HepG2 (cell line): ENCODE results near the gene VAPA. TPM values are rescaled to one million over a fixed set of nuclear protein-coding genes. Genes with fewer than 3 reads are reported as not detected.
A peak's percentile ranks its signal among the peaks of the same experiment; 100 is the strongest.

Experiments
- ADNP ChIP-seq: sonication (generic); formaldehyde crosslinking; IDR thresholded peaks from 2 replicates; pipeline ENCODE4 v1.4.0; 2020; ENCODE audit warnings: missing genetic modification reagents
- DPF2 ChIP-seq: sonication (generic); formaldehyde crosslinking; IDR thresholded peaks from 2 replicates; pipeline ENCODE4 v1.4.0; 2020; ENCODE audit warnings: mild to moderate bottlenecking, low read depth, missing genetic modification reagents, borderline replicate concordance
- ETV5 ChIP-seq: IDR thresholded peaks from 2 replicates; pipeline ENCODE4 v1.6.1; 2018; ENCODE audit warnings: missing biosample characterization, missing genetic modification reagents, inconsistent platforms, borderline replicate concordance
- GATAD2A ChIP-seq: IDR thresholded peaks from 2 replicates; pipeline ENCODE4 v1.6.1; 2016
- HNRNPLL ChIP-seq: fragments of 200-400 bp; formaldehyde crosslinking; IDR thresholded peaks from 2 replicates; pipeline ENCODE4 v1.6.1; 2017; ENCODE audit warnings: mild to moderate bottlenecking, low read depth, low read length; ENCODE audit not compliant: poor library complexity, severe bottlenecking
- NAIF1 ChIP-seq: sonication (generic); formaldehyde crosslinking; IDR thresholded peaks from 2 replicates; pipeline ENCODE4 v1.5.0; 2020; ENCODE audit warnings: mild to moderate bottlenecking, missing genetic modification reagents, borderline replicate concordance
- RCOR2 ChIP-seq: IDR thresholded peaks from 2 replicates; pipeline ENCODE4 v1.6.1; 2016; ENCODE audit warnings: missing biosample characterization, missing genetic modification reagents
- SOX6 ChIP-seq, 2 experiments: fragments of 450-650 bp in 1 of 2; sonication (generic) in 1 of 2; formaldehyde crosslinking in 1 of 2; IDR thresholded peaks; 2 replicates each; pipeline versions ENCODE4 v1.4.0 to v1.6.1; 2017 to 2020; ENCODE audit warnings: antibody characterized with exemption in 1 of 2, mild to moderate bottlenecking in 1 of 2, missing genetic modification reagents in 1 of 2
- U2AF2 ChIP-seq: fragments of 200-400 bp; formaldehyde crosslinking; IDR thresholded peaks from 2 replicates; pipeline ENCODE4 v1.6.1; 2017; ENCODE audit warnings: low read depth, mild to moderate bottlenecking, low read length
- ZFP36L2 ChIP-seq: sonication (generic); formaldehyde crosslinking; IDR thresholded peaks from 2 replicates; pipeline ENCODE4 v1.4.0; 2020; ENCODE audit warnings: missing genetic modification reagents
- ZFP37 ChIP-seq: sonication (generic); formaldehyde crosslinking; IDR thresholded peaks from 2 replicates; pipeline ENCODE4 v1.4.0; 2020; ENCODE audit warnings: missing genetic modification reagents, borderline replicate concordance
- ZKSCAN8 ChIP-seq: IDR thresholded peaks from 2 replicates; pipeline ENCODE4 v1.6.1; 2016; ENCODE audit warnings: borderline replicate concordance, missing genetic modification reagents, missing compliant biosample characterization
- ZMYM2 ChIP-seq: sonication (generic); formaldehyde crosslinking; IDR thresholded peaks from 2 replicates; pipeline ENCODE4 v1.8.0; 2022; ENCODE audit warnings: mild to moderate bottlenecking, missing genetic modification reagents
- ZNF460 ChIP-seq: sonication (generic); formaldehyde crosslinking; IDR thresholded peaks from 2 replicates; pipeline ENCODE4 v1.5.1; 2020; ENCODE audit warnings: missing genetic modification reagents, mild to moderate bottlenecking, borderline replicate concordance
- ZNF678 ChIP-seq: sonication (generic); formaldehyde crosslinking; IDR thresholded peaks from 2 replicates; pipeline ENCODE4 v1.4.0; 2020; ENCODE audit warnings: mild to moderate bottlenecking, missing genetic modification reagents
- ZNF780A ChIP-seq: sonication (generic); formaldehyde crosslinking; IDR thresholded peaks from 2 replicates; pipeline ENCODE4 v1.8.0; 2022; ENCODE audit warnings: mild to moderate bottlenecking, missing genetic modification reagents, moderate library complexity
- ZSCAN30 ChIP-seq: sonication (generic); formaldehyde crosslinking; IDR thresholded peaks from 2 replicates; pipeline ENCODE4 v1.5.0; 2020; ENCODE audit warnings: mild to moderate bottlenecking, missing genetic modification reagents
- polyA plus RNA-seq, 8 experiments: library from polyadenylated mRNA; depleted of rRNA in 3 of 8; stranded (reverse) in 7 of 8; unstranded in 1 of 8; fragments of >200 nt; fragmentation: Illumina TruSeq in 4 of 8; extraction: Trizol in 4 of 8; gene quantifications; 2 replicates each; pipeline versions ENCODE4 v1.2.1 to v1.2.3, GENCODE V29; 2011 to 2016; ENCODE audit warnings: low read depth in 4 of 8, missing spikeins in 1 of 8, mixed read lengths in 1 of 8; ENCODE audit not compliant: insufficient read depth in 1 of 8
- total RNA-seq, 5 experiments: library from RNA; depleted of rRNA; stranded (reverse); fragments of >200 nt; fragmentation: Illumina TruSeq; extraction: Trizol; gene quantifications; 2 replicates each; pipeline ENCODE4 v1.2.3, GENCODE V29; 2016; ENCODE audit warnings: low read depth in 1 of 5
- TF ChIP-seq, protein P1 (sequence below): sonication (generic); formaldehyde crosslinking; IDR thresholded peaks from 2 replicates; pipeline ENCODE4 v1.4.0; 2020; ENCODE audit warnings: mild to moderate bottlenecking, missing genetic modification reagents
- TF ChIP-seq, protein P2 (sequence below): sonication (generic); formaldehyde crosslinking; IDR thresholded peaks from 2 replicates; pipeline ENCODE4 v1.5.1; 2020; ENCODE audit warnings: missing genetic modification reagents, mild to moderate bottlenecking, borderline replicate concordance
- TF ChIP-seq, protein P3 (sequence below): sonication (generic); formaldehyde crosslinking; IDR thresholded peaks from 2 replicates; pipeline ENCODE4 v1.8.0; 2022; ENCODE audit warnings: low read depth, missing genetic modification reagents
- TF ChIP-seq, protein P4 (sequence below): sonication (generic); formaldehyde crosslinking; IDR thresholded peaks from 2 replicates; pipeline ENCODE4 v1.9.0; 2022; ENCODE audit warnings: low read depth, missing genetic modification reagents
- TF ChIP-seq, protein P5 (sequence below): sonication (generic); formaldehyde crosslinking; IDR thresholded peaks from 2 replicates; pipeline ENCODE4 v1.4.0; 2020; ENCODE audit warnings: missing genetic modification reagents
- TF ChIP-seq, protein P6 (sequence below): sonication (generic); formaldehyde crosslinking; IDR thresholded peaks from 2 replicates; pipeline ENCODE4 v1.8.1; 2023; ENCODE audit warnings: mild to moderate bottlenecking, missing genetic modification reagents, borderline replicate concordance

The VAPA gene
- total and polyA plus RNA-seq, 2 of the 13 experiments (the other 11 are each of a cell fraction or from before 2014, with no cell fraction given): 167 to 294 TPM

DNA sequence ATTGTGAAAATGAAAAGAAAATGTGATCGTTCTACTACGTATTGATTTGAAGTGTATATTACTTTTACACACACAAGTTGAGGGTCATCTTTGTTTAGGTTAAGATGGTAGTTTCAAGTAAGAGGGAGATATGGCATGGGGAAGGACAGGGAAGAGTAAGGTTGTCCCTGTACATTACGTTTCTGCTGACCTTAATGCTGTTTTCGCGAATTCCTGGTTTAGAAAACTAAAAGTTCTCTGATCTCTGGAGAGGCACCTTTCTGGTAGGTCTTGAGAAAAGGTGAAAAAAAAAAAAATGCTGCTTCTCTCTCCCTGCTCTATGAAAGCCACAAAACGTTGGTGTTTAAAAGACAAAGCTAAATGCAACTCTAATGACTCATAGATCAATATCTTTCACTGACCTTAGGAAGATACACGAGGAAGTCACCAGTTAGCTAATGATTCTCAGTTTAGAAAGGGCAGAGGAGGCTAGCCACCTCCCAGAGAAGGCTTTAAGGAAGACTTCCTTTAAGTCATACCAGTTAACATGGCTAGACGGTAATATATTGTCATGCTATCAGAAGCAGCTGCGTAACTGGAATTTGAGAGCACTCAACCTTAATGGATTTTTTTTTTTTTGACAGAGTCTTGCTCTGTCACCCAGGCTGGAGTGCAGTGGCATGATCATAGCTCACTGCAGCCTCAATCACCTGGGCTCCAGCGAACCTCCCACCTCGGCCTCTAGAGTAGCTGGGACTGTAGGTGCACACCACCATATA, 14.8 kb upstream of the VAPA start (continued):
- peak; percentile 88 for TF ChIP-seq GATAD2A (CRISPR knock-in tag)
- no peak for TF ChIP-seq HNRNPLL
- TF ChIP-seq ZSCAN30 (CRISPR knock-in tag): no peak
- TF ChIP-seq, protein P1, sequence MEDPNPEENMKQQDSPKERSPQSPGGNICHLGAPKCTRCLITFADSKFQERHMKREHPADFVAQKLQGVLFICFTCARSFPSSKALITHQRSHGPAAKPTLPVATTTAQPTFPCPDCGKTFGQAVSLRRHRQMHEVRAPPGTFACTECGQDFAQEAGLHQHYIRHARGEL (CRISPR knock-in tag): no peak
- TF ChIP-seq, protein P2, sequence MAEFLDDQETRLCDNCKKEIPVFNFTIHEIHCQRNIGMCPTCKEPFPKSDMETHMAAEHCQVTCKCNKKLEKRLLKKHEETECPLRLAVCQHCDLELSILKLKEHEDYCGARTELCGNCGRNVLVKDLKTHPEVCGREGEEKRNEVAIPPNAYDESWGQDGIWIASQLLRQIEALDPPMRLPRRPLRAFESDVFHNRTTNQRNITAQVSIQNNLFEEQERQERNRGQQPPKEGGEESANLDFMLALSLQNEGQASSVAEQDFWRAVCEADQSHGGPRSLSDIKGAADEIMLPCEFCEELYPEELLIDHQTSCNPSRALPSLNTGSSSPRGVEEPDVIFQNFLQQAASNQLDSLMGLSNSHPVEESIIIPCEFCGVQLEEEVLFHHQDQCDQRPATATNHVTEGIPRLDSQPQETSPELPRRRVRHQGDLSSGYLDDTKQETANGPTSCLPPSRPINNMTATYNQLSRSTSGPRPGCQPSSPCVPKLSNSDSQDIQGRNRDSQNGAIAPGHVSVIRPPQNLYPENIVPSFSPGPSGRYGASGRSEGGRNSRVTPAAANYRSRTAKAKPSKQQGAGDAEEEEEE (CRISPR knock-in tag): no peak
- no peak for TF ChIP-seq ZMYM2 (CRISPR knock-in tag)
- TF ChIP-seq ZFP37 (CRISPR knock-in tag): no peak
- no peak for TF ChIP-seq ZKSCAN8 (CRISPR knock-in tag)
- TF ChIP-seq ETV5 (CRISPR knock-in tag): peak; percentile 23; the same call in 1 of the 2 replicates
- TF ChIP-seq, protein P3, sequence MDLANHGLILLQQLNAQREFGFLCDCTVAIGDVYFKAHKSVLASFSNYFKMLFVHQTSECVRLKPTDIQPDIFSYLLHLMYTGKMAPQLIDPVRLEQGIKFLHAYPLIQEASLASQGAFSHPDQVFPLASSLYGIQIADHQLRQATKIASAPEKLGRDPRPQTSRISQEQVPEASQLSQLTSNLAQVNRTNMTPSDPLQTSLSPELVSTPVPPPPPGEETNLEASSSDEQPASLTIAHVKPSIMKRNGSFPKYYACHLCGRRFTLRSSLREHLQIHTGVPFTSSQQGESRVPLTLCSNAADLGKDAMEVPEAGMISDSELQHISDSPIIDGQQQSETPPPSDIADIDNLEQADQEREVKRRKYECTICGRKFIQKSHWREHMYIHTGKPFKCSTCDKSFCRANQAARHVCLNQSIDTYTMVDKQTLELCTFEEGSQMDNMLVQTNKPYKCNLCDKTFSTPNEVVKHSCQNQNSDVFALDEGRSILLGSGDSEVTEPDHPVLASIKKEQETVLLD (CRISPR knock-in tag): no peak
- TF ChIP-seq DPF2 (CRISPR knock-in tag): no peak
- TF ChIP-seq, protein P4, sequence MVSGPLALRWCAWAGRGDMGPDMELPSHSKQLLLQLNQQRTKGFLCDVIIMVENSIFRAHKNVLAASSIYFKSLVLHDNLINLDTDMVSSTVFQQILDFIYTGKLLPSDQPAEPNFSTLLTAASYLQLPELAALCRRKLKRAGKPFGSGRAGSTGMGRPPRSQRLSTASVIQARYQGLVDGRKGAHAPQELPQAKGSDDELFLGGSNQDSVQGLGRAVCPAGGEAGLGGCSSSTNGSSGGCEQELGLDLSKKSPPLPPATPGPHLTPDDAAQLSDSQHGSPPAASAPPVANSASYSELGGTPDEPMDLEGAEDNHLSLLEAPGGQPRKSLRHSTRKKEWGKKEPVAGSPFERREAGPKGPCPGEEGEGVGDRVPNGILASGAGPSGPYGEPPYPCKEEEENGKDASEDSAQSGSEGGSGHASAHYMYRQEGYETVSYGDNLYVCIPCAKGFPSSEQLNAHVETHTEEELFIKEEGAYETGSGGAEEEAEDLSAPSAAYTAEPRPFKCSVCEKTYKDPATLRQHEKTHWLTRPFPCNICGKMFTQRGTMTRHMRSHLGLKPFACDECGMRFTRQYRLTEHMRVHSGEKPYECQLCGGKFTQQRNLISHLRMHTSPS (CRISPR knock-in tag): no peak
- TF ChIP-seq ZNF460: no peak
- TF ChIP-seq, protein P5, sequence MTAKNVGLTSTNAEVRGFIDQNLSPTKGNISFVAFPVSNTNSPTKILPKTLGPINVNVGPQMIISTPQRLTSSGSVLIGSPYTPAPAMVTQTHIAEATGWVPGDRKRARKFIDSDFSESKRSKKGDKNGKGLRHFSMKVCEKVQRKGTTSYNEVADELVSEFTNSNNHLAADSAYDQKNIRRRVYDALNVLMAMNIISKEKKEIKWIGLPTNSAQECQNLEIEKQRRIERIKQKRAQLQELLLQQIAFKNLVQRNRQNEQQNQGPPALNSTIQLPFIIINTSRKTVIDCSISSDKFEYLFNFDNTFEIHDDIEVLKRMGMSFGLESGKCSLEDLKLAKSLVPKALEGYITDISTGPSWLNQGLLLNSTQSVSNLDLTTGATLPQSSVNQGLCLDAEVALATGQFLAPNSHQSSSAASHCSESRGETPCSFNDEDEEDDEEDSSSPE (CRISPR knock-in tag): no peak
- 0 out of 2 replicates have a peak, but pooled peaks have one; percentile 52 for TF ChIP-seq RCOR2
- no peak for TF ChIP-seq ZFP36L2
- TF ChIP-seq, protein P6, sequence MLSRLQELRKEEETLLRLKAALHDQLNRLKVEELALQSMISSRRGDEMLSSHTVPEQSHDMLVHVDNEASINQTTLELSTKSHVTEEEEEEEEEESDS (CRISPR knock-in tag): no peak
- no peak for TF ChIP-seq ZNF780A (CRISPR knock-in tag)
- no peak for TF ChIP-seq ZNF678 (CRISPR knock-in tag)
- no peak for TF ChIP-seq ADNP (CRISPR knock-in tag)
- TF ChIP-seq U2AF2: no peak
- no peak for TF ChIP-seq SOX6 (IDR thresholded peaks at IDR 0.05)
- TF ChIP-seq SOX6 (CRISPR knock-in tag; IDR thresholded peaks at IDR 0.05): peak; percentile 60; the same call in 1 of the 2 replicates
- TF ChIP-seq NAIF1: no peak
